Effector CD8-positive, alpha-beta T cell (primary cell): ENCODE data around the gene ZNF664.

Experiments used
- DNase-seq: peaks from one replicate; lab custom pipeline; 2025; lab: John Stamatoyannopoulos, UW

Gene ZNF664

DNA sequence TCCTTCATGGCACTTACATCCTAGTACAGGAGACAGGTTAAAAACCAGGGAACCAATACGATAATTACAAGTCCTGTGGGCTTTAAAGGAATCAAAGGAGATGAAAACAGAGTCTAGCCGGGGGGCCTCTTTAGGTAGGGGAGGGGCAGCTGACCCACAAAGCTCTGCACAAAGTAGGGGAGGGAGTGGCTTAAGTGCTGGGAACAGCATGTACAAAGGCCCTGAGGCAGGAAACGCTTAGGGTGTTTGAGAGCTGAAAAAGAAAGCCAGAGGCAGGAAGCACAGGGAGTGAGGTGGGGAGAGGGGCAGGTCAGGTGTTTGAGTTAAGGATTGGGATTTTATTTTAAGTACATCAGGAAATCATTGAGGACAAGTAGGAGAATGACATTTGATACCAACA, 37.7 kb downstream of the ZNF664 start:
- no peak for DNase-seq

DNA sequence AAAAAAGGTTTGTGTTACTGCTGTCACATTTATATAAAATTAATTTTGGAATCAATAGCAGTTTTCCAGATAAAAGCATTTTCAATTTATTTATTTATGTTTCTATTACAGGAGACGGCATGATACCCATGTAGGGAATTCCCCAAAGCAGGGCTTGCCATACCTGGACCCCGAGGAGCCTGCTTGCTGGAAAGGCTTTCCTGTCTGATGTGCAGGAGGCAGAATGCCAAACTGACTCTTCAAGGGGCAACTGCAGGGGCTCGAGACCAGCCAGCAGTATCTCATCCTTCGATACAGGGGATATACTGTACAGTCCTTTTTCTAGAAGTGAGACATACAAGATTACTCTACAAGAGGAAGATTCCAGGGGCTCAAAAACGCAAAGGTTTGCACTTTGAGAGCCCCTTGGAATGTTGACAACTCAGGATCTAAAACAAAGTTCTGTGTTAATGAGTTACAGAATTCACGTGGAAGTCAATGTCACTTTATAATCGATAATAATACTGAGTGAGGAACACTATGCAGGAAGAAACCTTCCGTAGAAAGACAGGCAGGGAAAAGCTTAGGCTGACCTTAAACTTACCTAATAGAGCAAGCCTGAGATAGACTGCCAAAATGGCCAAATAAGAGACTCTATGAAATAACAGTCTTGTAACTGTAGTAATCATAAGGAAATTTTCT, 38.6 kb downstream of the ZNF664 start:
- DNase-seq = no peak

DNA sequence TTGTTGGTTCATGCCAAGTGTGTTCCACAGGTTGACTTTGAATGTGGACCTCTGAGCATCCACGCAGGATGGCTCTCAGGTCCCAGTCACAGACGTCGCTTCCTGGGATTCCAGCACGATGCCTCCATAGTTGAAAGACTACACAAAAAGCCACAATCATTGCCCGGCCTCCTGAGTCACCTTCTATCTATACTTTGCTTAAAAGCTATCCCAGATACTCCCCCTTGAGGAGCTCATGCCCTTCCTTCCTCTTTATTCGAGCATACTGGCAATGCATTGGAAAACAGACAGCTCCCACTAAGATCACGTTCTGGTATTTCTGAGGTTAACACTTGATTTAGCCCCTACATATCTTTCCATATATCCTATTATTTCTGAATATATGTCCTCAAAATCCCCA, 40.1 kb downstream of the ZNF664 start:
- DNase-seq = no peak

DNA sequence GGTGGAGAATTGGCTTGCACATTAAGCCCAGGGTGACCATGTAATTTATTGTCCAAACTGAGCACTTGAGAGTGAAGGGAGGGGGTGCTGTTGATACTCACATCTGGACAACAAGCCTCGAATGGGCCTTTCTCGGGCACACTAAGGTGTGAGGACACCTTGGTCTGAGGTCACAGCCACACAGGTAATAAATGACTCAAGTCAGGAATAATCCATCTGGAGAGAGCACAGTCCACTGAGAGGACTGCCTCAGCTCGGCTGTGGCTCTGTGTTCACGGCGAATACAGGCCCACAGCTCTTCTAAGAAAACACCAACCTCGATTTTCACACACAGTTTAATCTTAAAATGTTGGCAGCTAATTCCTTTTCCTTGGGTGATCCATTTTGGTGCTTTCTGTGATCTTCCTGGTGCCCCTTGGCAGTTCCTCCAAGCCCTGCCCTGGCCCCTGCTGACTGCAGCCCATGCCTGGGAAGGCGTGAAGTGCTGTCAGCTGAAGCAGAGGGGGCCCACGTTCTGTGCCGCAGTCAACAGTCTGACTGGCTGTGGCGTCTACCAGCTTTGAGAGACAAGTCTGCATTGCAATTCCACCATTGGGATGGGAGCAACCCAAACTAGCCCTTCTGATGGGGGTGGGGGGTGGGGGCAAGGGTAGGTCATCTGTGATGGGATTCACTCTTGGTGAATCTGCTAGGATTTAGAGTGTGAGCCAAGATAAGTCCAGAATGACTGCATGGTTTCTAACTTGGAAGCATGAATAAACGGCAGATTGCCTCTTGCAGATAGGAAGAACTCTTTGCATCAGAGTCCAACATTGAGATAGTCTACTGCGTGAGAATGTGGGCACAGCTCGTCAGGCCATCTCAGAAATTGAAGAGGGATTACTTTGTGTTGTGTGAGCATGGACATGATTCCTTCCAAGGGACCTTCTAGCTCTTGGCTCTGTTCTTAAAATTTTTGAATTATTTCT, 42.8 kb downstream of the ZNF664 start:
- no peak for DNase-seq

DNA sequence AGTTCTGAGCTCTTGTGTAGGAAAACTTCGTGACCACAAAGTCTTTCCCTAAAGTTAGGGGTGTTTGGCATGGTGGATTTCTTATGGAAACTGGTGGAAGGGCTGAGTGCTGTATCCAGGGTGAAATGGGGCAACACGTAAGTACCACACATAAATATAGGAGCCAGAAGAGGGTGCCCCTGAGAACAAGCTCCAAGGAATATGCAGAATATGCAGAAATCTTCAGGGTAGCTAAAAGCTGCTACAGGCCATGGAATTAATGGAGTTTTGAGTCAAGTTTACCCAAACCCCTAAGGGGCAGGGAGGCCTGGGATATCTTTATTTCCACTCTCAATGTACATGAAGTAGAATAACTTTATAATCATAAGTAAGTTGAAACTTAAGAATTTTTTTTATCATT, 44.0 kb downstream of the ZNF664 start:
- no peak for DNase-seq

DNA sequence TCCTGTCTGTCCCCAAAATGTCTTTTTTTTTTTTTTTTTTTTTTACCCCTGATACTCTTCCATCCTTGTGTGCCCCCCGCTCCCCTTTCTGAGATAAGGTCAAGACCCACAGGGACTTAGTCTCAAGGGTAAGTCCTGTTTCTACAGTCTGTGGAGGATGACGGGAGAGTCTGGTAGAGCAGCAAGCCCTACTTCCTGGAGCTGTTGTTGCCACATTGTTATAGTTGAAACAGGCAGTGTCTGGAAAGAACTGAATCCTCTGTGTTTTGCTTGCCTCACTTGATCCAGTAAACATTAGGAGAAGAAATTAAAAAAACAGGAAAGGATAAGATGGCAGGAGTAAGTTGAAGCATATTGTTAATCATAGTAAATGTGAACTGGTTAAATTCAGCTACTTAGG, 45.5 kb downstream of the ZNF664 start:
- DNase-seq = no peak

DNA sequence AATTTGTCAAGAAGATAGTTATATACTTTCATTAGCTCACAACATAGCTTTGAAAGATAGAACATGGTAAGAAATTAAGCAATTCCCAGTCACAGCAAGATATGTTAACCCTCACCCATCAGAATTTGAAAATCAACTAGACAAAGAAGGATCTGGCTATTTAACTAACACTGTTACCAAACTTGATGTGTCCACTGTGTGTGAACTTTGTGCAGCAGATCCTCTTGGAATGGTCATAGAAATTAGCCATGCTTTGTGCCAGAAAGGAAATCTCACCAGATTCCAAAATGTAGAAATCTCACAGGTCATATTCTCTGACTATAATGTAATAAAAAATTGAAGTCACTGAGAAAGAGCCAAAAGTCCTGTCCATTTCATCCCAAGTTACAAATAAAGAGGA, 46.1 kb downstream of the ZNF664 start:
- no peak for DNase-seq

DNA sequence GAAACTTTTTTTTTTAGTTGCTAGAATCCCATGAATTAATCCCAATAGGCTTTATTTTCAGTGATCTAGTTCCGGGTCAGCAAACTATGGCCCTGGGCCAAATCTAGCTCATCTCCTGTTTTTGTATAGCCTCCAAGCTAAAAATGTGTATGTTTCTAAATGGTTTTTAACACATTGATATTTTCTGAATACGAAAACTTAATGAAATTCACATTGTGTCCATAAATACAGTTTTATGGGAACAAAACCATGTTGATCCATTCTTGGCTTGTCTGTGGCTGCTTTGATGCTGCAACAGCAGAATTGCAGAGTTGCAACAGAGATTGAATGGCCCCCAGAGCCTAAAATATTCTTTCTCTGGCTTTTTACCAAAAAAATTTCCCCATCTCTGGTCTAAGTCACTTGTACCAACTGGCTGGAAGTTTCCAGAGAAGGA, 47.5 kb downstream of the ZNF664 start:
- no peak for DNase-seq

DNA sequence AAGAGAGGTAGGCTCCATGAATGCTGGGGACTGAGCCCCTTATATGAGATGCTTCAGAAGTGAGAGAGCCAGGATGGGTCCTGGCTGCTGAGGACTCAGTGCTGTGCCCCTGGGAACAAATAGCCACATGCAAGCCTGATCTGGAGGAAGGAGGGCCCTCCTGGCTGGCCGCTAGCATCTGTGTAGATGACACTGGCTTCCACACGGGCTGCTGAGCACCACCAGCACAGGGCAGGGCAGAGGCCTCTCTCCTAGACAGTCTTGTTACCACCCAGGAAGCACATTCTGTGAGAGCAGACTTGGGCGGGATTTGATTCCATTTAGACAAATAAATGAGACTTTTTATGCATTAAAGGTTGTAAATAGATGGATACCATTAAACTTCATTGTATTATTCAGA, 48.0 kb downstream of the ZNF664 start:
- no peak for DNase-seq

DNA sequence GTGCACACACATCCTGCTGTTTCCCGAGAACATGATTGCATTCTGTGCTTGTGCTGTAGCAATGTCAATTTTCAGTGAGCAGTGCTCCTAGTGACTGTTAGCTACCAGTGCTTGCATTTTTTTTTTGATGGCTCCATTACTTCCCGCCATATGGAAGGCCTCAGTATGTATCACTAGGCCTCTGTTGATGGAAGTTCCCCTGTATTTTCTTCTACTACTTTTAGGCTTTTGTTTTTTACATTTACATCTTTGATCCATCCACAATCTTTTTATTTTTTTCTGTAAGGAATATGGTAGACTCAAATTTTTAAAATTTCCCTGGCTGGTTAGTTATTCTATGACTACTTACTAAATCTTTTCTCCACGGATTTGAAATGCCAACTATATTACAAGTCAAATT, 49.1 kb downstream of the ZNF664 start:
- no peak for DNase-seq

DNA sequence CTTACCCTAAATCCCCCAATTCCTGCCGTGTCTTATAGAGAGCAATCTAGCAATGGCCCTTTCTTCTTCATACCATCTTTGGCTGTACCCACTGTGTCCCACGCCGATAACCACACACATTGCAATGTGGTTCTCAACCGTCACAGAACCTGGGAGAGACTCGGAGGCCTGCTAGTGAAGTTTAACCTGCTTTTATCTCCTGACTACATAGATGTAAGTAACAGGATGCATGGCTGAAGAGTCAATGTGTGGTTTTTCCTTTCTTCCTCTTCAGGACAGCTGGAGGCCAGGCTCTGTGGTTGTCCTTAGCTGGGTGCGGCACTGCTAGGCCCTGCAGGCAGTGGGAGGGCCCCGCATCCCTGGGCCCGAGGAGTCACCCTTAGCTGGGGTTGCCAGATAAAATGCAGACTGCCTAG, 51.3 kb downstream of the ZNF664 start:
- DNase-seq = no peak

DNA sequence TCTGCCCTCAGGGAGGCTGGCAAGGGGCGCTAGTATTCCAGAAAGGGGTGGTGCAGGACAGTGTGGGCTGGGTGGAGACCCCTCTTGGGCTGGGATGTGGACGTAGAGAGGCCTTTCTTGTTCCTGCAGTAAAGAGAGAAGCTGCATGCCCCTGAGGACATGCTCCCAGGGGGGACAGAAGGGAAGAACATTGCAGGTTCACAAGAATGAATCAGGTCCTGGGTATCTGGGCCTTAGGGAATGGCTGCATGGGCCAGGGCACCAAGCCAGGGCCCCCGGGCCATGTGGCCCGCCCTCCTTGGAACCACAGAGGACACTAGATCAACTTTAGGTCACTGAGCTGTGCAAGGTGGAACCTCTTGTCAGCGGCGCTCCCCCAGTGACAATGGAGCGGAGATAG, 51.8 kb downstream of the ZNF664 start:
- DNase-seq = no peak

DNA sequence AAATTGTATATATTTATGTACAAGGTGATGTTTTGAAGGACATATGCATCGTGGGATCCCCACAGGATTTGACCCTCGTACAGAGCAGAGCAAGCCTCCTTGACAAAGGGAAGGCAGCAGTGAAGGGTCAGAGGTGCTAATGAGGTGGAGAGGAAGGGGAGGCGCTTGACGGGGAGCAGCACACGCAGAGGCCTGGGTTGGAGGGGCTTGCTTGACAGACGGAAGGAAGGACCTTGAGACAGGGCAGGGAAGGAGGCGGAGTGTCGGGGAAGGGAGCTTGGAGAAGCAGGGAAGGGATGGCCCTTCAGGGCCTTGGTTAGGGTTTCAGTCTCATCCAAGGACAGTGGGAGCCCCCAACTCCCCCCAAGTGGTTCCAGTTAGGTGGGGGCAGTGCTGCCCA, 52.6 kb downstream of the ZNF664 start:
- no peak for DNase-seq

DNA sequence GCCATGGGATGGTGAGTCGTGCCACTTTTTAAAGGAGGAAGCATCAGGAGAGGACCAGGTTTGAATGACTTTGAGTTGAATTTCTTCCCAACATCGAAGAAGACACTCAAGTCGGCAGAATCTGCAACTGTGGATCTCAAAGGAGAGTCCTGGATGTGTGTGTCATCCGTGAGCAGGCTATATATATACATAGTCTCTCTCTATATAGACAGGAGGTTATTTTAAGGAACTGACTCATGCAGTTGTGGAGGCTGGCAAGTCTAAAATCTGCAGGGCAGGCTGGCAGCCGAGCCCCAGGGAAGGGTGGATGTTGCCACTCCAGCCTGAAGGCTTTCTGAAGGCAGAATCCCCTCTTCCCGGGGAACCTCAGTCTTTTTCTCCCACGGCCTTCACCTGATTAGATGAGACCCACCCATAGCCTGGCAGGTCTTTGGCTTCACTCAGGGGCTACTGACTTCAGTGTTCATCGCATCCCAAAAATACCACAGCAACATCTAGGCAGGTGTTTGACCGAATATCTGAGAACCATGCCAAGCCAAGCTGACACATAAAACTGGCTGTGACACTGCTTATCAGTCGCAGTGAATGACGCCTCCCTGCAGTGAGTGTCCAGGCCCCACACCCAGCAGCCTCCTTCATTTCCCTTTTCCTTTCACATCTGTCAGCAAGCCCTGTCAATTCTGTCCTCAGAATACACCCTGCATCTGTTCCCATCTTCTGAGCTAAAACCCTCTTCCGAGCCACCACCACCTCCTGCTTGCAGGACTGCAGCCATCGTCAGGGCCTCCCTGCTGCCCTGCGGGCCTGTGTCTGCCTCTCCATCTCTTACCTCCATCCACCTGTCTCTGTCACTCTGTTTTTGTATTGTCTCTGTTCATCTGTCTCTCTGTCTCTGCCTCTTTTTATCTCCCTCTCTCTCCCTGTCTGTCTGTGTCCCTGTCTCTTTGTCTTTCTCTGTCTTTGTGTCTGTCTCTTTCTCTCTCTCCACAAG, 54.0 kb downstream of the ZNF664 start:
- no peak for DNase-seq

DNA sequence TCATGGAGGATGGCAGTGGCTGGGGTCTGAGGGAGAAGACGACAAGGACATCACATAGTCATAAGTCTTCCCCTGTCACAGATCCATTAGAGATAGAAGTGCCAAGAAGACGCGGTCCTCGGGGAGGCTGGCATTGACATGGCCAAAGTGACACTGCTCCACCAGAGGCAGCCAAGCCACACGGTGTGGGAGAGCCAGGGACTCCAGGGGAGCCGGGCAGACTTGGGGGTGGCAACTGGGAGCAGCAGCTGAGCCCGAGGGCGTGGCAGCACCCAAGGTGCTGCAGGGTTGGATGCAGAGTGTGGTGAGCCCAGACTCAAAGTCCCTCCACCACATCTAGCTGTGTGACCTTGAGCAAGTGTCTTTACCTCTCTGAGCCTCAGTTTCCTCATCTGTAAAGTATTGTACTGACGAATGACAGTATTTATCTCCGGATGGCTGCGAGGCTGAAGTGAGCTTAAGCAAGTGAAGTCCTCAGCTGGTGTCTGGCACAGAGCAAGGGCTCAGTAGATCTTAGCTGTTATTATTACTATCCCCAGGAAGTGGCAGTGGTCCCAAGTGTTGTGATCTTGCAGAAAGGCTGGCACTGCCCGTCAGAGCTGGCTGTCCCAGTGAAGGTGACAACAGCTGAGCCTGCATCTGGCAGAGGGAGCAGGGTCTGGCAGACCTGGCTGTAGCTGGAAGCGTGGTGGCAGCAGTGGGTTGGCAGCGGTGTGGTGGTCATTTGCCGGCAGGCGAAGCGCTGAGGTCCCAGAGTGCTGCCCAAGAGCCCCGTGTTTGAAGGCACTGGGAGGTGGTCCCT, 54.9 kb downstream of the ZNF664 start:
- DNase-seq = no peak

DNA sequence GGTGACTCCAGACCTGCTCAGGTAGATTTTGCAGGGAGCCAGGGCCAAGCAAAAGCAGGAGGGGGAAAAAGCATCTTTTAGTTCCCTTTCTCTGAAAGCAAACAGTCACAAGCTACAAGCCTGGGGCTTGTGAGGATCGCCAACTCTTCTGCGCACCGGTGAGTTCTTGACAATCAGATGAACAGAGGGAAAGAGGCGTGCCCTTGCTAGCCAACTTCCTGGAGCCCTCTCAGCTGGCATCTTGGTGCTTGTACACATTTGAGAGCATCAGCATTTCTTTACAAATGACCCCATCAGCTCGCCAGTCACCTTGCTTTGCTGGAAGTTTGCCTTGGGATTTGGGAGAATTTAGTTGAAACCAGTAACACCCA, 55.5 kb downstream of the ZNF664 start:
- no peak for DNase-seq

DNA sequence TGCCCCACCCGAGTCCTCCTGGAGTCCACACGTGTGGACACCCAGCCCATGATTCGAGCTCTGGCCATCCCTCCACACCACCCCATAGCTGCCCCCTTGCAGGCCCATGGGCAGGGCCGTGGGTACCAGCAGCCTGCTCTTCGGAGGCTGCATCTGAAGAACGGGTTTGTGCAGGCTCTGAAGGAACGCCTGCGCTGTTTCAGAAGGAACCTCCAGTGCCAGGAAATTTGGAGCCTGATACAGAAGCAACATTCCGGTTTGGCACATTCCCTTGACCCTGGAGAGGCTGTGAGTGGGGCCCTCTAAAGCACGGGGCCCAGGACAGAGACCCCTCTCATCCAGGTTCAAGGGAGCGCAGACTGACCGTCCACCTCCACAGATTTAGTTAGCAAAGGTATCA, 57.0 kb downstream of the ZNF664 start:
- DNase-seq = no peak

DNA sequence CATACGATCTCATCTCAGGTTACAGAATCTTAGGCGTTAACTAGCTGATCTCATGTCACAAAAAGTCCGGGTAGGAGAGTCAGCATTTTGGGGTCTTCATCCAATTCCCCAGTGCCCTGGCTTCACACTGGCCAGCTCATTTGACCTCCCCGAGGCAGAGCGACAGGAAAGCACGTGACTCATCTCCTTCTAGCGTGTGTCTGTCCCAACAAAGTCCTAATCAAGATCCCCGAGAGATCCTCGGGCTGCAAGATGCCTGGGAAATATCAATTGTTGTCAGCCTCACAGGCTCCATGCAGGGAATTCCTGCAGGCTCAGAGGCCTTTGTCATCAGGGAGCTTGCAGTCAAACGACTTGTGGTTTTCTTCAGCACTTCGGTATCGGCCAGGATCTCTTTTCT, 57.5 kb downstream of the ZNF664 start:
- DNase-seq = no peak

DNA sequence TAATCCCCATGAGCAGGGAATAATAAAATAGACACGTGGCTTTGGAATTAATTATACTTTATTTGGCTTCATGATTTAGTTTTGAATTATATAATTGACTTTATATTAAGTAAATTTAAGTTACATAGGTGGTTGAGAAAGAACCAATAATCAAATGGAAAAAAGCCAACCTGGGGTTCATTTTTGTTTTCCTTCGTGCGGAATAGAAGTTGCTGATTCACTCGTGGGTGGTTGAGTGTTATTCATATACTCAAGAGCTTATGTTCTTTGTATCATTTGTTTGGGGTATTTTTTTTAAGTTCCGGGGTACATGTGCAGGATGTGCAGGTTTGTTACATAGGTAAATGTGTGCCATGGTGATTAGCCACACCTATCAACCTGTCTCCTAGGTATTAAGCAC, 58.0 kb downstream of the ZNF664 start:
- no peak for DNase-seq

DNA sequence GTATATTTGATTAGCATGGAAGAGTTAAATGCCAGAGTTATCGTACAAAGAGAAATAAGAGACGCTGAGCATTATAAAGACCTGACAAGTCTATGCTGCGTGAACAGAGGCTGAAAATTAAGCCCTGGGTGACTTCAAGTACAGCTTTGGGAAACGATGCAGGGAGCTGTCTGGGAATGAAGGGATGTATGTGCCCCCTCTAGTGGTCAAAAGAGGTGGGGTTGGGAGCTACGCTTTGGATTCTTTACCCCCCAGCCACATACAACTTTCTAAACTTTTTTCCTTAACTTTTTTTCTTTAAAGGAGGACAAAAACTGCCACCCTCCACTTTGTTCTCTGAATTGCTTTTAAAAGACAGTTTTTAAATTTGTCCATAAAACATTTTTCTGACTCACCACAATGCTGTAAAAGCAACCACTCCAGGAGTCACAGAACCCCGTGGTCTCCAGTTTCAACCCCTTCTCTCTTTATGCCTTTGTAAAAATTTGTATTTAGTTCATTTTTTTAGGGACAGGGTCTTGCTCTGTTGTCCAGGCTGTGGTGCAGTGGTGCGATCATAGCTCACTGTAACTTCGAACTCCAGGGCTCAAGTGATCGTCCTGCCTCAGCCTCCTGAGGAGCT, 59.4 kb downstream of the ZNF664 start:
- no peak for DNase-seq

DNA sequence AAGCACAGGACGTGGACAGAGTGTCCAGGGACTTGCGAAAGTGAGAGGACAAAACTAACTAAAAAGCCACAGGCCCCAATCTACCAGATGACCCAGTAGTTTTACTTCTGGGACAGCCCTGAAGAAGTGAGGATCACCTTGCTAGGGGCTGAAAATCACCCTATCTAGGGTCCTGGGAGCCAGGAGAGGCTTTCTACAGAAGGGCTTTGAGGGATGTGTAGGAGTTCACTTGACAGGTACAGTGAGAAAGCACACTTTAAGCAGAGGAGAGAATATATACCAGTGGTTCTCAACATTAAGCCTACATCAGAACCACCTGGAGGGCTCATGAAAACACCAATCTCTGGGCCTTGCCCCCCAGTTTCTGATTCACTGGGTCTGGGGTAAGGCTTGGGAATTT, 60.8 kb downstream of the ZNF664 start:
- no peak for DNase-seq
